SW 1271 (cell line): ENCODE results near the gene DHX57.

ENCODE experiments used
- DNase-seq, 2 experiments: peaks; one replicate each; lab custom pipeline; 2025; lab: John Stamatoyannopoulos, UW

Gene DHX57

GRCh38 chr2:38875576-38876367 lies at the start of gene DHX57, which contains the start of gene MORN2:
Gene DHX57 (minus strand): TSS chr2:38875934. CDS start chr2:38868405, 7,529 bp downstream.
Gene MORN2 (plus strand): TSS chr2:38875976.
- DNase-seq: peak; percentile 59 to 87

- no peak for DNase-seq
Observed at GRCh38 chr2:38922902-38923301, 47.2 kb upstream of the DHX57 start.

GRCh38 chr2:38922389-38922788 lies 46.7 kb upstream of the DHX57 start:
- DNase-seq: no peak

GRCh38 chr2:38912619-38913018 lies 36.9 kb upstream of the DHX57 start:
- no peak for DNase-seq

- DNase-seq: no peak
Observed at GRCh38 chr2:38911191-38911590, 35.5 kb upstream of the DHX57 start.

- no peak for DNase-seq
Observed at GRCh38 chr2:38909872-38910271, 34.1 kb upstream of the DHX57 start.

- no peak for DNase-seq
Observed at GRCh38 chr2:38907743-38908562, 32.2 kb upstream of the DHX57 start.

- no peak for DNase-seq
Observed at GRCh38 chr2:38907242-38907641, 31.5 kb upstream of the DHX57 start.

GRCh38 chr2:38905251-38905650 lies 29.5 kb upstream of the DHX57 start:
- no peak for DNase-seq

- no peak for DNase-seq
Observed at GRCh38 chr2:38900726-38901125, 25.0 kb upstream of the DHX57 start.

- no peak for DNase-seq
Observed at GRCh38 chr2:38898256-38898655, 22.5 kb upstream of the DHX57 start.

- no peak for DNase-seq
Observed at GRCh38 chr2:38892819-38893218, 17.1 kb upstream of the DHX57 start.

GRCh38 chr2:38889575-38889974 lies 13.8 kb upstream of the DHX57 start, which contains the start of gene ARHGEF33:
Gene ARHGEF33 (plus strand): TSS chr2:38889875. CDS start chr2:38919448, 29,573 bp downstream.
- DNase-seq: no peak

- DNase-seq: no peak
Observed at GRCh38 chr2:38889045-38889444, 13.3 kb upstream of the DHX57 start.

GRCh38 chr2:38887902-38888554 lies 12.3 kb upstream of the DHX57 start:
- DNase-seq: no peak

GRCh38 chr2:38887347-38887746 lies 11.6 kb upstream of the DHX57 start:
- no peak for DNase-seq

- DNase-seq: no peak
Observed at GRCh38 chr2:38886063-38886462, 10.3 kb upstream of the DHX57 start.

- no peak for DNase-seq
Observed at GRCh38 chr2:38876407-38876806, 673 bp upstream of the DHX57 start.

- no peak for DNase-seq
Observed at GRCh38 chr2:38875227-38875575, 533 bp downstream of the DHX57 start.

GRCh38 chr2:38873763-38874162 lies 2.0 kb downstream of the DHX57 start:
- DNase-seq: no peak

GRCh38 chr2:38871432-38871831 lies 4.3 kb downstream of the DHX57 start:
- DNase-seq: no peak

- no peak for DNase-seq
Observed at GRCh38 chr2:38866773-38867443, 8.8 kb downstream of the DHX57 start.
